Gastroesophageal sphincter (tissue), 4 donors: Measurements from ENCODE around the gene SLC12A6. TPM values are rescaled to one million over a fixed set of nuclear protein-coding genes. Genes with fewer than 3 reads are reported as not detected.

Source experiments
- ATAC-seq: fragments of 150-250 bp; one replicate; pipeline ENCODE4 v1.9.1; 2016; ENCODE audit warnings: mild to moderate bottlenecking, moderate library complexity
- H3K27ac ChIP-seq, 4 donors: fragments of 200-600 bp; sonication (generic) in 3 of 4; 1 replicate in 3 of 4; 2 replicates in 1 of 4; pipeline ENCODE4 v1.5.1; 2016 to 2019
- H3K27me3 ChIP-seq: fragments of 200-600 bp; sonication (generic); one replicate; pipeline ENCODE4 v1.5.1; 2019
- H3K36me3 ChIP-seq, 2 donors: fragments of 200-600 bp; sonication (generic); one replicate each; pipeline ENCODE4 v1.5.1; 2019; ENCODE audit warnings: control low read depth in 1 of 2
- H3K4me1 ChIP-seq, 3 donors: fragments of 200-600 bp; sonication (generic); 1 replicate in 2 of 3; 2 replicates in 1 of 3; pipeline ENCODE4 v1.5.1; 2016 to 2019; ENCODE audit warnings: control low read depth in 2 of 3
- H3K4me3 ChIP-seq, 2 donors: fragments of 200-600 bp; sonication (generic); one replicate each; pipeline ENCODE4 v1.5.1; 2019; ENCODE audit warnings: mild to moderate bottlenecking in 1 of 2, moderate library complexity in 1 of 2
- H3K9me3 ChIP-seq, 3 donors: fragments of 200-600 bp; sonication (generic); one replicate each; pipeline ENCODE4 v1.5.1; 2017 to 2019; ENCODE audit warnings: control low read depth in 2 of 3
- EP300 ChIP-seq: sonication (generic); formaldehyde crosslinking; IDR thresholded peaks from one replicate; pipeline ENCODE4 v1.6.1; 2017; ENCODE audit warnings: antibody characterized with exemption, mild to moderate bottlenecking
- POLR2A ChIP-seq, 2 donors: fragments of 450-650 bp; IDR thresholded peaks; one replicate each; pipeline ENCODE4 v1.6.1; 2017; ENCODE audit warnings: antibody characterized with exemption in 2 of 2, mild to moderate bottlenecking in 2 of 2, moderate library complexity in 1 of 2
- POLR2AphosphoS5 ChIP-seq: sonication (generic); formaldehyde crosslinking; IDR thresholded peaks from one replicate; pipeline ENCODE4 v1.6.1; 2017; ENCODE audit warnings: antibody characterized with exemption
- WGBS, 2 donors: methylation state at CpG; one replicate each; pipeline ENCODE4 v1.1.5; 2018; ENCODE audit warnings: low coverage in 1 of 2; 5-methylcytosine and 5-hydroxymethylcytosine counted together
- total RNA-seq, 4 donors: library from RNA; depleted of rRNA; stranded (reverse); fragments of >200 nt; gene quantifications; one replicate each; pipeline ENCODE4 v1.1.0, GENCODE V29; 2016
- TF ChIP-seq, protein P1 (sequence below), 4 experiments: fragments of 200-600 bp in 2 of 4; fragments of 450-650 bp in 2 of 4; sonication (generic) in 1 of 4; IDR thresholded peaks; one replicate each; pipeline ENCODE4 v1.5.1; 2017 to 2019; ENCODE audit warnings: antibody characterized with exemption in 4 of 4, mild to moderate bottlenecking in 2 of 4, moderate library complexity in 2 of 4

The SLC12A6 gene
- total RNA-seq, 4 donors from 2014 or later, result 12.0 to 19.0 (median 15.7) TPM

DNA sequence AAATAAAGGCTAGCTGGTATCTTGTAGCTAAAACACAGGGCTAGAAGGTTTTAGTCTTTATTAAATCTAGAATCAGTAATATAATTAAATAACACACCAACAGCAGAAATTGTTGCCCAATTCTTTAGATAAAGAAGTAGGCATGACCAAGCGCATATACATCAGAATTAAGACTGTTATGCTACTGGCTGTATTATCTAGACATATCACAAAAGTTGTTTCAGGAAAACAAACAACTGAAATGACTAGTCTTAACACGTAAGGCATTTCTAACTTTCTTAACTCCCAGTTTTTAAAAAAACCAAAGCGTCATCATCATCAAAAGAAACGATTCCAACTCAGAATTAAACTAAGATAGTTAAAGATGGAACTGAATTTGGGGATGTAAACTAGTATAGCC lies 57.4 kb downstream of the SLC12A6 start:
- Histone ChIP-seq H3K9me3 (no peaks in the 10 kb centered on the region), H3K27me3 (no peaks in the 10 kb centered on the region), H3K4me1 (no peaks in the 10 kb centered on the region), H3K4me3 (no peak overlapping the region), H3K27ac (no peak overlapping the region), H3K36me3 (no peaks in the 10 kb centered on the region)
- TF ChIP-seq, protein P1, sequence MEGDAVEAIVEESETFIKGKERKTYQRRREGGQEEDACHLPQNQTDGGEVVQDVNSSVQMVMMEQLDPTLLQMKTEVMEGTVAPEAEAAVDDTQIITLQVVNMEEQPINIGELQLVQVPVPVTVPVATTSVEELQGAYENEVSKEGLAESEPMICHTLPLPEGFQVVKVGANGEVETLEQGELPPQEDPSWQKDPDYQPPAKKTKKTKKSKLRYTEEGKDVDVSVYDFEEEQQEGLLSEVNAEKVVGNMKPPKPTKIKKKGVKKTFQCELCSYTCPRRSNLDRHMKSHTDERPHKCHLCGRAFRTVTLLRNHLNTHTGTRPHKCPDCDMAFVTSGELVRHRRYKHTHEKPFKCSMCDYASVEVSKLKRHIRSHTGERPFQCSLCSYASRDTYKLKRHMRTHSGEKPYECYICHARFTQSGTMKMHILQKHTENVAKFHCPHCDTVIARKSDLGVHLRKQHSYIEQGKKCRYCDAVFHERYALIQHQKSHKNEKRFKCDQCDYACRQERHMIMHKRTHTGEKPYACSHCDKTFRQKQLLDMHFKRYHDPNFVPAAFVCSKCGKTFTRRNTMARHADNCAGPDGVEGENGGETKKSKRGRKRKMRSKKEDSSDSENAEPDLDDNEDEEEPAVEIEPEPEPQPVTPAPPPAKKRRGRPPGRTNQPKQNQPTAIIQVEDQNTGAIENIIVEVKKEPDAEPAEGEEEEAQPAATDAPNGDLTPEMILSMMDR (IDR thresholded peaks at IDR 0.05), result no peak
- TF ChIP-seq POLR2A (IDR thresholded peaks at IDR 0.05) (no peak), EP300 (no peak), POLR2AphosphoS5 (no peak)
- no peak for ATAC-seq
- WGBS, 2 donors, result 92 to 96% methylated on average over 4 of the region's 4 CpGs

DNA sequence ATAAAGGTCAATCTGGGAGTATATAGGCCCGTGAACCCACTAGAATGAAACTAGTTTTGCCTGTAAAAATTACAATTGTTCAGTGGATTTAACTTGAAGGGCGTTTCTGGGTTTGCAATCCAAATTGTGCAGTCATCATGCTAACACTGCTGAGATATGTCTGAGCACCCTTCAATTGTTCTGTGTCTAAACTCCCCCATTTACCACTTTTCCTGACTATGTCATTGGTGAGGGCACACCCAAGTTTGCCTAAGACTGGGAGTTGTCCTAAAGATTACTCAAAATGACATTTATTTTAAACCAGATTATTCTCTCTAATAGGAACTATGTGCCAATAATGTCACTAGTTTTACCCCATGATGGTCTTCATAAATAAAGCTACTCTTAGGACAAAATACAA lies 58.2 kb downstream of the SLC12A6 start:
- Histone ChIP-seq H3K27me3 (no peaks in the 10 kb centered on the region), H3K4me1 (no peaks in the 10 kb centered on the region), H3K4me3 (no peak overlapping the region), H3K27ac (no peak overlapping the region), H3K36me3 (peaks cover 0 to 3% of the 10 kb centered on the region in 2 donors), H3K9me3 (no peaks in the 10 kb centered on the region)
- WGBS, 2 donors, result 93 to 100% methylated on average over 1 to 2 of the region's 2 CpGs
- no peak for ATAC-seq
- TF ChIP-seq, protein P1 (IDR thresholded peaks at IDR 0.05), result no peak
- TF ChIP-seq POLR2A (IDR thresholded peaks at IDR 0.05), result no peak
- TF ChIP-seq EP300, result no peak
- TF ChIP-seq POLR2AphosphoS5, result no peak

GRCh38 chr15:34275721-34276120 lies 61.9 kb downstream of the SLC12A6 start:
- H3K4me3 ChIP-seq, result no peak overlapping the region
- no peaks in the 10 kb centered on the region for H3K4me1 ChIP-seq
- H3K9me3 ChIP-seq, result no peaks in the 10 kb centered on the region
- H3K27ac ChIP-seq, result no peak overlapping the region
- H3K36me3 ChIP-seq, result peaks cover 0 to 10% of the 10 kb centered on the region in 2 donors
- 73 to 90% methylated on average over 1 of the region's 1 CpG for WGBS, 2 donors
- no peaks in the 10 kb centered on the region for H3K27me3 ChIP-seq
- no peak for ATAC-seq
- TF ChIP-seq EP300, result no peak
- no peak for TF ChIP-seq POLR2AphosphoS5
- no peak for TF ChIP-seq POLR2A (IDR thresholded peaks at IDR 0.05)
- TF ChIP-seq, protein P1 (IDR thresholded peaks at IDR 0.05), result no peak

- H3K27ac ChIP-seq, result no peak overlapping the region
- no peaks in the 10 kb centered on the region for H3K4me1 ChIP-seq
- H3K27me3 ChIP-seq, result no peaks in the 10 kb centered on the region
- H3K4me3 ChIP-seq, result no peak overlapping the region
- no peaks in the 10 kb centered on the region for H3K9me3 ChIP-seq
- ATAC-seq, result no peak
- H3K36me3 ChIP-seq, result peaks cover 0 to 14% of the 10 kb centered on the region in 2 donors
- TF ChIP-seq POLR2AphosphoS5 (no peak), POLR2A (IDR thresholded peaks at IDR 0.05) (no peak), EP300 (no peak)
- TF ChIP-seq, protein P1 (IDR thresholded peaks at IDR 0.05), result no peak
Observed at GRCh38 chr15:34275154-34275553, 62.4 kb downstream of the SLC12A6 start.

GRCh38 chr15:34271493-34271892 lies 66.1 kb downstream of the SLC12A6 start:
- no peaks in the 10 kb centered on the region for H3K27me3 ChIP-seq
- H3K9me3 ChIP-seq, result no peaks in the 10 kb centered on the region
- H3K36me3 ChIP-seq, result peaks cover 0 to 16% of the 10 kb centered on the region in 2 donors
- H3K4me3 ChIP-seq, result no peak overlapping the region
- TF ChIP-seq POLR2A (IDR thresholded peaks at IDR 0.05) (no peak), EP300 (no peak), POLR2AphosphoS5 (no peak)
- TF ChIP-seq, protein P1 (IDR thresholded peaks at IDR 0.05), result no peak
- no peaks in the 10 kb centered on the region for H3K4me1 ChIP-seq
- H3K27ac ChIP-seq, result no peak overlapping the region
- ATAC-seq, result no peak
- WGBS, 2 donors, result 83 to 100% methylated on average over 2 to 3 of the region's 3 CpGs
